Measurements from ENCODE around the gene EPS8L2. TPM values are rescaled to one million over a fixed set of nuclear protein-coding genes. Genes with fewer than 3 reads are reported as not detected.

Gene EPS8L2
- total and polyA plus RNA-seq, 10 of the 15 experiments (the other 5 are each of a cell fraction or from before 2014, with no cell fraction given), result 0.76 to 20.0 (median 9.7) TPM

DNA sequence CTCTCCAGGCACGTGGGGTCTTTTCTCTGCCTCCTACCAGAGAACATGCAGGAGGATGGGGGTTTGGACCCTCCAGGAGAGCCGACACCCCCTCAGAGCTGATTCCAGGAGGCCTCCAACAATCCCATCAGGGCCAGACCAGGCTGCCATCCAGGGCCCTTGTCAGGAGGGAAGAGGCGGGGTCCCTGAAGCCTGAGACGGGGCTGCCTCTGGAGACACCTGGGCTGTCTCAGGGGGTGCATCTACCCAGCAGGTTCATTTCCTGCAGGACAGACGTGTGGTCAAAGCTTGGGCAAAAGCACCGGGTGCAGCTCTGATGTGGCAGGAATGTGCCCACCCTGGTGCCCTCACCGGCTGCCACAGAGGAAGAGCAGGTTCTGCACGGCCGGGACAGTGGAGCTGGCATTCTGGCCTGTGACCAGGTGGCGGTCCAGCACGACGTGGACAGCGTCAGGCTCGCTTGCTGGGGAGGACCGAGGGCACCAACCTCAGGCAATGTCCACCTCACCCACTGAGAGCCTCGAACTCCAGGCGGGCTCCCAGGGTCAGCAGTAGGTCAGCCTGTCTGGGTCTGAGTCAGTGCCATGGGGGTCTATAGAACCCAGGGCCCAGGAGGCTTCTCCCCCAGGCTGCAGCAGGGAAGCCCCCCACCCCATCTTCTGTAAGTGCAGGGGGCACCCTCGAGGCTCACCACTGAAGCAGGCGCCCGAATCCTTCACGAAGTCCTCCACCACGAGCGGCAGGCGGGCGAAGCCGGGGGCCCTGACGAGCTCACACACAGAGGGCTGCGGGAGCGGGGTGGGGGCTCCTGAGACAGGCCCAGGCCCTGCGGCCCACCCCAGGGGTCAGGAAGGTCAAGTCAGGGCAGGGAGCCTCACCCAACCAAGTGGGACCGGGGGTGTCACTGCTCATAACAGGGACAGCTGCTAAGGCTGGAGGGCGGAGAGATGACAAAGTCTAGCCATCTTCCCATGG lies 64.9 kb downstream of the EPS8L2 start:
- no peak for TF ChIP-seq FOXM1 (IDR thresholded peaks at IDR 0.05; ENCODE audit: low read depth, low read length)
- TF ChIP-seq, protein P1, sequence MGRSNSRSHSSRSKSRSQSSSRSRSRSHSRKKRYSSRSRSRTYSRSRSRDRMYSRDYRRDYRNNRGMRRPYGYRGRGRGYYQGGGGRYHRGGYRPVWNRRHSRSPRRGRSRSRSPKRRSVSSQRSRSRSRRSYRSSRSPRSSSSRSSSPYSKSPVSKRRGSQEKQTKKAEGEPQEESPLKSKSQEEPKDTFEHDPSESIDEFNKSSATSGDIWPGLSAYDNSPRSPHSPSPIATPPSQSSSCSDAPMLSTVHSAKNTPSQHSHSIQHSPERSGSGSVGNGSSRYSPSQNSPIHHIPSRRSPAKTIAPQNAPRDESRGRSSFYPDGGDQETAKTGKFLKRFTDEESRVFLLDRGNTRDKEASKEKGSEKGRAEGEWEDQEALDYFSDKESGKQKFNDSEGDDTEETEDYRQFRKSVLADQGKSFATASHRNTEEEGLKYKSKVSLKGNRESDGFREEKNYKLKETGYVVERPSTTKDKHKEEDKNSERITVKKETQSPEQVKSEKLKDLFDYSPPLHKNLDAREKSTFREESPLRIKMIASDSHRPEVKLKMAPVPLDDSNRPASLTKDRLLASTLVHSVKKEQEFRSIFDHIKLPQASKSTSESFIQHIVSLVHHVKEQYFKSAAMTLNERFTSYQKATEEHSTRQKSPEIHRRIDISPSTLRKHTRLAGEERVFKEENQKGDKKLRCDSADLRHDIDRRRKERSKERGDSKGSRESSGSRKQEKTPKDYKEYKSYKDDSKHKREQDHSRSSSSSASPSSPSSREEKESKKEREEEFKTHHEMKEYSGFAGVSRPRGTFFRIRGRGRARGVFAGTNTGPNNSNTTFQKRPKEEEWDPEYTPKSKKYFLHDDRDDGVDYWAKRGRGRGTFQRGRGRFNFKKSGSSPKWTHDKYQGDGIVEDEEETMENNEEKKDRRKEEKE (IDR thresholded peaks at IDR 0.05), result no peak
- TF ChIP-seq TAF1 (IDR thresholded peaks at IDR 0.05; ENCODE audit: borderline replicate concordance, low read depth, low read length), result no peak
- ChIA-PET CTCF (no interaction called here), RAD21 (ENCODE audit: unreplicated experiment) (no interaction called here), SMC1A (ENCODE audit: uncharacterized antibody, unreplicated experiment) (no interaction called here), POLR2A (no interaction called here)
- no peaks in the 10 kb centered on the region for H3K27me3 ChIP-seq (replicated peaks in 1 of 2; ENCODE audit: control insufficient read depth in 2 of 2, insufficient read depth in 2 of 2, low read length in 1 of 2)
- no peaks in the 10 kb centered on the region for H3K9me3 ChIP-seq (replicated peaks; ENCODE audit: control insufficient read depth, insufficient read depth, low read length)
- no peak overlapping the region; the same call in 1 of the 2 replicates for H3K9ac ChIP-seq (ENCODE audit: control insufficient read depth, insufficient read depth, low read length)
- peaks cover 19% of the 10 kb centered on the region for H3K79me2 ChIP-seq (ENCODE audit: control insufficient read depth, insufficient read depth, low read length)
- H3K4me2 ChIP-seq (ENCODE audit: control insufficient read depth, insufficient read depth), result no peak overlapping the region
- H2AFZ ChIP-seq (ENCODE audit: control insufficient read depth, low read depth, low read length), result no peak overlapping the region
- DNase-seq (ENCODE audit: low read depth, low spot score), result no peak
- H4K20me1 ChIP-seq (ENCODE audit: control insufficient read depth, insufficient read depth), result no peaks in the 10 kb centered on the region
- 92% methylated on average over 32 of the region's 32 CpGs for WGBS (ENCODE audit: insufficient coverage, insufficient replicate concordance, low lambda C conversion rate, missing lambda C conversion rate)
- intact Hi-C loops (cut with micrococcal nuclease; ENCODE audit: unreplicated experiment) (no loop called here), in situ Hi-C loops (cut with MboI) (no loop called here)
- ATAC-seq, result no peak
- H3K27ac ChIP-seq (ENCODE audit: control insufficient read depth, insufficient read depth), result no peak overlapping the region
- BruUV-seq (replicated peaks), result no TSS peak
- FAIRE-seq, result no peak
- H3K4me1 ChIP-seq (ENCODE audit: control insufficient read depth, insufficient read depth, low read length), result peaks cover 7% of the 10 kb centered on the region
- peaks cover 7 to 29% of the 10 kb centered on the region in 2 experiments; a peak in 3 of 4 replicates for H3K36me3 ChIP-seq (ENCODE audit: control insufficient read depth in 2 of 2, insufficient read depth in 2 of 2, low read length in 1 of 2)
- H3K4me3 ChIP-seq, result no peak overlapping the region

Measured in GM12878 (cell line).